Mucosa of descending colon (tissue), 3 donors: Measurements from ENCODE around the gene CPLX3. TPM values are rescaled to one million over a fixed set of nuclear protein-coding genes. Genes with fewer than 3 reads are reported as not detected.

Source experiments
- ATAC-seq: fragments of 200-7000 bp; cut with Tn5 transposase; one replicate; pipeline ENCODE4 v1.9.1; 2020; ENCODE audit warnings: mild to moderate bottlenecking, moderate library complexity
- DNase-seq, 3 donors: peaks; one replicate each; pipeline ENCODE4 v3.0.0-alpha.2; 2020
- H3K36me3 ChIP-seq: fragments of 200-600 bp; one replicate; pipeline ENCODE4 v1.8.0; 2021; ENCODE audit warnings: low read depth, mild to moderate bottlenecking
- H3K4me1 ChIP-seq: fragments of 200-600 bp; one replicate; pipeline ENCODE4 v1.8.0; 2021; ENCODE audit warnings: low read depth, mild to moderate bottlenecking
- H3K4me3 ChIP-seq: fragments of 200-600 bp; one replicate; pipeline ENCODE4 v1.8.0; 2021; ENCODE audit warnings: mild to moderate bottlenecking
- H3K9me3 ChIP-seq: fragments of 200-600 bp; one replicate; pipeline ENCODE4 v1.8.0; 2021; ENCODE audit warnings: mild to moderate bottlenecking
- CTCF ChIP-seq: fragments of 200-600 bp; IDR thresholded peaks from one replicate; pipeline ENCODE4 v1.8.0; 2022; ENCODE audit warnings: antibody characterized with exemption, mild to moderate bottlenecking
- intact Hi-C, 2 donors: fragments of 100-400 bp; cut with DNase I in 1 of 2; cut with micrococcal nuclease in 1 of 2; formaldehyde crosslinking; loops; one replicate each; pipeline versions ENCODE4 v1.11.0 to v1.11.1; 2022; cut with DNase I, micrococcal nuclease
- total RNA-seq, 3 donors: library from RNA; stranded (reverse); fragmentation: NEBNext Ultra II Directional in 2 of 3; extraction: Animal tissue kit (Norgen Biotek cat#: 25700) in 2 of 3; gene quantifications; one replicate each; pipeline versions ENCODE4 v1.2.1 to v1.2.4, GENCODE V29; 2021 to 2023
- donor health status: DM: no; HTN: no; CAD: no; lungs with moderate emphysema.
- donor health status: DM: no; HTN: no; CAD: no.
- donor health status: DM: no; HTN: yes; CAD: no.

CPLX3 gene
- total RNA-seq, 3 donors from 2014 or later, result 0.16 to 0.19 TPM; not detected in 1

- intact Hi-C loops, result no loop called here
Observed at GRCh38 chr15:74857671-74858368, 31.4 kb downstream of the CPLX3 start.

GRCh38 chr15:74858369-74858740, 31.9 kb downstream of the CPLX3 start:
- Histone ChIP-seq H3K4me3 (no peak overlapping the region), H3K4me1 (peaks cover 51% of the 10 kb centered on the region), H3K36me3 (peaks cover under 1% of the 10 kb centered on the region), H3K9me3 (no peaks in the 10 kb centered on the region)
- ATAC-seq (no peak), DNase-seq (no peak)
- intact Hi-C loops, result no loop called here
- TF ChIP-seq CTCF, result no peak

More at GRCh38 chr15:74857671-74858368, 31.4 kb downstream of the CPLX3 start:
- Histone ChIP-seq H3K4me1 (peaks cover 49% of the 10 kb centered on the region), H3K4me3 (no peak overlapping the region), H3K36me3 (peaks cover 6% of the 10 kb centered on the region), H3K9me3 (no peaks in the 10 kb centered on the region)
- ATAC-seq, result peak; percentile 28
- no peak for TF ChIP-seq CTCF
- DNase-seq, result no peak

GRCh38 chr15:74863239-74864056, 37.0 kb downstream of the CPLX3 start:
- no peak for TF ChIP-seq CTCF
- ATAC-seq (peak; percentile 14), DNase-seq (no peak)
- intact Hi-C loops, result no loop called here
- no peaks in the 10 kb centered on the region for H3K36me3 ChIP-seq
- no peaks in the 10 kb centered on the region for H3K9me3 ChIP-seq
- no peak overlapping the region for H3K4me3 ChIP-seq
- peaks cover 70% of the 10 kb centered on the region for H3K4me1 ChIP-seq

GRCh38 chr15:74864296-74864695, 37.9 kb downstream of the CPLX3 start:
- no peaks in the 10 kb centered on the region for H3K9me3 ChIP-seq
- ATAC-seq (peak; percentile 18), DNase-seq (no peak)
- no peaks in the 10 kb centered on the region for H3K36me3 ChIP-seq
- TF ChIP-seq CTCF, result no peak
- intact Hi-C loops, result no loop called here
- peaks cover 72% of the 10 kb centered on the region for H3K4me1 ChIP-seq
- H3K4me3 ChIP-seq, result no peak overlapping the region

GRCh38 chr15:74865316-74865715, 38.9 kb downstream of the CPLX3 start:
- Histone ChIP-seq H3K4me3 (no peak overlapping the region), H3K36me3 (no peaks in the 10 kb centered on the region), H3K9me3 (no peaks in the 10 kb centered on the region), H3K4me1 (peaks cover 72% of the 10 kb centered on the region)
- DNase-seq, result no peak
- intact Hi-C loops, result no loop called here
- no peak for ATAC-seq
- TF ChIP-seq CTCF, result no peak
